A673 (cell line): Measurements from ENCODE around the gene CASP9. TPM values are rescaled to one million over a fixed set of nuclear protein-coding genes. Genes with fewer than 3 reads are reported as not detected.

Source experiments
- BruUV-seq: library from RNA; stranded (reverse); fragments of 400-500 nt; replicated peaks from 2 replicates; lab custom pipeline; 2021; lab: Mats Ljungman, UMichigan
- CTCF ChIA-PET: fragments of 300-600 bp; sonication (Branson Sonifier 250); formaldehyde crosslinking; loops from one replicate; lab custom pipeline; 2022; ENCODE audit warnings: antibody characterized with exemption; lab: Charles Lee
- POLR2A ChIA-PET: fragments of 300-600 bp; sonication (Branson Sonifier 250); formaldehyde crosslinking; loops from one replicate; lab custom pipeline; 2022; ENCODE audit warnings: antibody characterized with exemption; ENCODE audit not compliant: low non-redundant PET; lab: Charles Lee
- DNase-seq: peaks from one replicate; pipeline ENCODE4 v3.0.0-alpha.2; 2015; ENCODE audit warnings: low spot score
- H3K27ac ChIP-seq: fragments of 200-600 bp; sonication (generic); 2 replicates; pipeline ENCODE4 v1.5.1; 2016; ENCODE audit warnings: mixed run types, low read depth, mild to moderate bottlenecking, mixed read lengths, antibody characterized with exemption, low read length; ENCODE audit not compliant: poor library complexity, severe bottlenecking
- H3K27me3 ChIP-seq: fragments of 200-600 bp; sonication (generic); replicated peaks from 2 replicates; pipeline ENCODE4 v1.6.1; 2017; ENCODE audit warnings: mixed run types, low read depth, mild to moderate bottlenecking, mixed read lengths, antibody characterized with exemption, low read length; ENCODE audit not compliant: insufficient read depth, poor library complexity
- H3K36me3 ChIP-seq: fragments of 200-600 bp; sonication (generic); 2 replicates; pipeline ENCODE4 v1.6.1; 2016; ENCODE audit warnings: mixed run types, mild to moderate bottlenecking, mixed read lengths, antibody characterized with exemption, low read length; ENCODE audit not compliant: insufficient read depth, poor library complexity, severe bottlenecking
- H3K4me1 ChIP-seq: fragments of 200-600 bp; sonication (generic); 2 replicates; pipeline ENCODE4 v1.6.1; 2017; ENCODE audit warnings: mixed run types, mild to moderate bottlenecking, mixed read lengths, antibody characterized with exemption, low read length; ENCODE audit not compliant: insufficient read depth, poor library complexity, severe bottlenecking
- H3K4me3 ChIP-seq: fragments of 200-600 bp; sonication (generic); 2 replicates; pipeline ENCODE4 v1.5.1; 2016; ENCODE audit warnings: low read depth, mixed run types, mild to moderate bottlenecking, mixed read lengths, low read length; ENCODE audit not compliant: poor library complexity, severe bottlenecking
- H3K9me3 ChIP-seq: fragments of 200-600 bp; sonication (generic); 2 replicates; pipeline ENCODE4 v1.6.1; 2016; ENCODE audit warnings: mixed run types, low read depth, mild to moderate bottlenecking, mixed read lengths, antibody characterized with exemption, low read length; ENCODE audit not compliant: poor library complexity, severe bottlenecking
- CTCF ChIP-seq: fragments of 300-800, 200-600 bp; sonication (generic); conservative IDR thresholded peaks from 2 replicates; pipeline ENCODE4 v1.5.1; 2017; ENCODE audit warnings: low read depth, mild to moderate bottlenecking, antibody characterized with exemption, low read length, moderate library complexity, mixed read lengths
- EZH2 ChIP-seq: fragments of 200-600 bp; sonication (generic); IDR thresholded peaks from 2 replicates; pipeline ENCODE4 v1.6.1; 2017; ENCODE audit warnings: borderline replicate concordance, low read depth, mild to moderate bottlenecking, mixed read lengths, antibody characterized with exemption, low read length; ENCODE audit not compliant: poor library complexity, severe bottlenecking
- intact Hi-C: fragments of 100-400 bp; cut with micrococcal nuclease; formaldehyde crosslinking; loops from one replicate; pipeline ENCODE4 v1.10.0; 2022; ENCODE audit not compliant: unreplicated experiment
- total RNA-seq: library from RNA; stranded (reverse); gene quantifications from 2 replicates; pipeline ENCODE4 v1.2.3, GENCODE V29; 2021

The CASP9 gene
- total RNA-seq, 1 experiment from 2014 or later: 7.0 TPM

DNA sequence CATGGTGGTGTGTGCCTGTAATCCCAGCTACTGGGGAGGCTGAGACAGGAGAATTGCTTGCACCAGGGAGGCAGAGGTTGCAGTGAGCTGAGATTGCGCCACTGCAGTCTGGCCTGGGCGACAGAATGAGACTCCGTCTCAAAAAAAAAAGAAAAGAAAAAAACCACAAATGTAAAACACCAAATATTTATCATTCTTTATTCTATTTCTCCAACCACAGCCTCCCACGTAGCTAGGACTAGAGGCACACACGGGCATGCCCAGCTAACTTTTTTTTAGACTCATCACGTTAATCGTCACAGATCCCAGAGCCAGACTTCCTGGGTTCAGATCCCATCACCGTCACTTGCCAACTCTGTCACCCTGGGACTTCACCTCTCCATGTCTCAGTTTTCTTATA is 16.2 kb upstream of the CASP9 start:
- intact Hi-C loops: no loop called here
- DNase-seq: no peak
- Histone ChIP-seq H3K4me3 (no peak overlapping the region), H3K4me1 (no peaks in the 10 kb centered on the region), H3K27me3 (no peaks in the 10 kb centered on the region), H3K36me3 (peaks cover 36% of the 10 kb centered on the region), H3K27ac (no peak overlapping the region), H3K9me3 (no peaks in the 10 kb centered on the region)
- no peak for TF ChIP-seq EZH2
- TF ChIP-seq CTCF: no peak
- BruUV-seq: no TSS peak
- POLR2A ChIA-PET: no interaction called here
- CTCF ChIA-PET: no interaction called here

DNA sequence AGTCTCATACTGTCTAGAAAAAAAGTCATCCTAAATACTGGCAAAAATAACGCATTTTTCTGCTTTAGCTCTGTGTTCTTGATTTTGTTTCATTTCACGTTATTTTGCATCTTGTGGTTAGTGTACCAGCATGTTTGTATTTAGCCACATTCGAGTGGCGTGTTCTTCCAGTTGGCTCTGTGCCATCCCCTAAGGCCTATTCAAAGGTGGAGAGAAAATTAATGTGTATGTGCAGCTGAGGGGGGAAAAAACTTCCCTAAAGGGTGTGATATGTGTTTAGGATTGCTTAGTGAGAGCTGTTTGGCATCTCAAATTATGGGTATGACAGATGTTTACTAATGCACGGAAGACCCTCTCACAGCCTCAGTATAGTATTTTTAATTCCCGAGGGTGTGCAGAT is 14.8 kb upstream of the CASP9 start:
- TF ChIP-seq EZH2 (no peak), CTCF (no peak)
- no peak overlapping the region for H3K27ac ChIP-seq
- H3K36me3 ChIP-seq: peaks cover 28% of the 10 kb centered on the region
- no peak overlapping the region for H3K4me3 ChIP-seq
- CTCF ChIA-PET: no interaction called here
- no peaks in the 10 kb centered on the region for H3K9me3 ChIP-seq
- intact Hi-C loops: no loop called here
- DNase-seq: no peak
- POLR2A ChIA-PET: no interaction called here
- no peaks in the 10 kb centered on the region for H3K27me3 ChIP-seq
- no TSS peak for BruUV-seq
- H3K4me1 ChIP-seq: no peaks in the 10 kb centered on the region

GRCh38 chr1:15531682-15532081 is 7.7 kb upstream of the CASP9 start:
- no peak for TF ChIP-seq CTCF
- no peak for TF ChIP-seq EZH2
- peaks cover 7% of the 10 kb centered on the region for H3K4me1 ChIP-seq
- H3K9me3 ChIP-seq: no peaks in the 10 kb centered on the region
- intact Hi-C loops: no loop called here
- no TSS peak for BruUV-seq
- ChIA-PET CTCF (no interaction called here), POLR2A (no interaction called here)
- no peaks in the 10 kb centered on the region for H3K27me3 ChIP-seq
- no peak overlapping the region for H3K4me3 ChIP-seq
- H3K27ac ChIP-seq: no peak overlapping the region
- DNase-seq: no peak
- peaks cover 4% of the 10 kb centered on the region for H3K36me3 ChIP-seq
